ENCODE data around the gene NKG7.
A peak's percentile ranks its signal among the peaks of the same experiment; 100 is the strongest.

NKG7 gene

GRCh38 chr19:51357952-51358351 is 14.5 kb downstream of the NKG7 start:
- DNase-seq, result no peak

GRCh38 chr19:51356159-51356801 is 16.2 kb downstream of the NKG7 start:
- DNase-seq, result no peak

- DNase-seq, result no peak
Measured at GRCh38 chr19:51354742-51355148, 17.7 kb downstream of the NKG7 start.

- DNase-seq, result no peak
Measured at GRCh38 chr19:51354103-51354741, 18.2 kb downstream of the NKG7 start.

- no peak for DNase-seq
Measured at GRCh38 chr19:51352783-51353360, 19.6 kb downstream of the NKG7 start.

- no peak for DNase-seq
Measured at GRCh38 chr19:51351266-51351990, 21.0 kb downstream of the NKG7 start.

- DNase-seq, result no peak
Measured at GRCh38 chr19:51347209-51347928, 25.1 kb downstream of the NKG7 start.

GRCh38 chr19:51346742-51347141 is 25.7 kb downstream of the NKG7 start:
- no peak for DNase-seq

- no peak for DNase-seq
Measured at GRCh38 chr19:51345076-51345620, 27.3 kb downstream of the NKG7 start.

- no peak for DNase-seq
Measured at GRCh38 chr19:51342631-51343569, 29.6 kb downstream of the NKG7 start.

- DNase-seq, result no peak
Measured at GRCh38 chr19:51341976-51342580, 30.4 kb downstream of the NKG7 start, which contains the start of gene VSIG10L. VSIG10L (minus strand) TSS chr19:51342139; CDS start chr19:51342124, 15 bp downstream.

- no peak for DNase-seq
Measured at GRCh38 chr19:51341066-51341465, 31.4 kb downstream of the NKG7 start.

GRCh38 chr19:51339687-51340656 is 32.5 kb downstream of the NKG7 start:
- peak; percentile 92 for DNase-seq

- peak in 1 of 2 experiments; percentile 16 for DNase-seq
Measured at GRCh38 chr19:51339313-51339686, 33.2 kb downstream of the NKG7 start.

- DNase-seq, result peak; percentile 83 to 84
Measured at GRCh38 chr19:51338563-51339312, 33.7 kb downstream of the NKG7 start.

GRCh38 chr19:51337861-51338562 is 34.4 kb downstream of the NKG7 start:
- DNase-seq, result no peak

- no peak for DNase-seq
Measured at GRCh38 chr19:51337141-51337860, 35.2 kb downstream of the NKG7 start.

Measured in activated CD4-positive, alpha-beta T cell treated with anti-CD3 and anti-CD28 coated beads, Interleukin-2, amount 50 U/mL, for 4 hours (primary cell).